ENCODE measurements around the gene SMCR8. TPM values are rescaled to one million over a fixed set of nuclear protein-coding genes. Genes with fewer than 3 reads are reported as not detected.

SMCR8 gene
- total and polyA plus RNA-seq, 9 of the 15 experiments (the other 6 are each of a cell fraction or from before 2014, with no cell fraction given) = 0.25 to 8.8 (median 4.9) TPM

- peak; percentile 55 to 86 for TF ChIP-seq AFF1 (IDR thresholded peaks at IDR 0.05; ENCODE audit: low read depth in 1 of 2, partially characterized antibody in 2 of 2)
- no peak for TF ChIP-seq TCF7L2 (IDR thresholded peaks at IDR 0.05; ENCODE audit: low read depth, low read length)
- no peak for TF ChIP-seq ZNF232 (CRISPR knock-in tag; IDR thresholded peaks at IDR 0.05)
- TF ChIP-seq BRD4 (IDR thresholded peaks at IDR 0.05) = no peak
- peak; percentile 72 for TF ChIP-seq KDM5B (IDR thresholded peaks at IDR 0.05; ENCODE audit: insufficient replicate concordance, low read depth, low read length)
- TF ChIP-seq ZC3H4 (CRISPR knock-in tag; IDR thresholded peaks at IDR 0.05; ENCODE audit: borderline replicate concordance) = no peak
- peak; percentile 58; the same call in 1 of the 2 replicates for TF ChIP-seq GMEB1 (CRISPR knock-in tag; IDR thresholded peaks at IDR 0.05)
- no peak for TF ChIP-seq NFE2L1 (tag; IDR thresholded peaks at IDR 0.05; ENCODE audit: borderline replicate concordance, low read depth)
- TF ChIP-seq ELF2 (CRISPR knock-in tag; IDR thresholded peaks at IDR 0.05) = peak; percentile 92
- no peak for TF ChIP-seq BMI1 (IDR thresholded peaks at IDR 0.05; ENCODE audit: low read length)
- TF ChIP-seq MAZ (CRISPR knock-in tag; conservative IDR thresholded peaks at IDR 0.05 in 1 of 2, IDR thresholded peaks at IDR 0.05 in 1 of 2) = peak; percentile 26; a peak in 2 of 4 replicates
- TF ChIP-seq KLF13 (tag; IDR thresholded peaks at IDR 0.05; ENCODE audit: borderline replicate concordance, low read depth) = no peak
- TF ChIP-seq CREB5 (CRISPR knock-in tag; IDR thresholded peaks at IDR 0.05) = no peak
- no peak for TF ChIP-seq BRF1 (IDR thresholded peaks at IDR 0.05; ENCODE audit: borderline replicate concordance, extremely low read depth, insufficient read length)
- TF ChIP-seq POLR2AphosphoS2 (IDR thresholded peaks at IDR 0.05; ENCODE audit: low read length) = no peak
- TF ChIP-seq NRF1 (conservative IDR thresholded peaks at IDR 0.05 in 1 of 2, IDR thresholded peaks at IDR 0.05 in 1 of 2) = peak in 1 of 2 experiments; percentile 36; a peak in 3 of 4 replicates
- TF ChIP-seq GTF2B (IDR thresholded peaks at IDR 0.05; ENCODE audit: extremely low read depth, insufficient read length) = no peak
- TF ChIP-seq RB1 (IDR thresholded peaks at IDR 0.05; ENCODE audit: low read depth) = peak; percentile 23; the same call in 1 of the 2 replicates
- no peak for TF ChIP-seq SMAD3 (CRISPR knock-in tag; conservative IDR thresholded peaks at IDR 0.05)
These were observed at the start of gene SMCR8, which contains the start of gene TOP3A (continued) for GRCh38 chr17:18314731-18315561.

Measured in K562 (cell line).